H9 (cell line): ENCODE data around the gene ETV5. TPM values are rescaled to one million over a fixed set of nuclear protein-coding genes. Genes with fewer than 3 reads are reported as not detected.

Experiments used
- DNase-seq: peaks from one replicate; pipeline ENCODE4 v3.0.0-alpha.2; 2017
- H2AFZ ChIP-seq: one replicate; pipeline ENCODE4 v1.6.1; 2013; ENCODE audit warnings: mild to moderate bottlenecking, low read length, control low read depth, moderate library complexity
- H2AK5ac ChIP-seq: 2 replicates; pipeline ENCODE4 v1.6.1; 2013; ENCODE audit warnings: low read length, control low read depth, mixed read lengths; ENCODE audit not compliant: insufficient read length
- H2BK120ac ChIP-seq: one replicate; pipeline ENCODE4 v1.6.1; 2013; ENCODE audit warnings: low read depth, mild to moderate bottlenecking, low read length, control low read depth, inconsistent platforms; ENCODE audit not compliant: poor library complexity, severe bottlenecking
- H2BK12ac ChIP-seq: 2 replicates; pipeline ENCODE4 v1.6.1; 2013; ENCODE audit warnings: low read length, control low read depth, mixed read lengths, low read depth; ENCODE audit not compliant: insufficient read length
- H2BK15ac ChIP-seq: 2 replicates; pipeline ENCODE4 v1.6.1; 2013; ENCODE audit warnings: low read depth, low read length, control low read depth
- H2BK20ac ChIP-seq: one replicate; pipeline ENCODE4 v1.6.1; 2013; ENCODE audit warnings: low read depth, mild to moderate bottlenecking, low read length, control low read depth, inconsistent platforms; ENCODE audit not compliant: poor library complexity, severe bottlenecking
- H2BK5ac ChIP-seq: 2 replicates; pipeline ENCODE4 v1.6.1; 2013; ENCODE audit warnings: low read length, control low read depth, mixed read lengths; ENCODE audit not compliant: insufficient read length
- H3K14ac ChIP-seq: 2 replicates; pipeline ENCODE4 v1.6.1; 2013; ENCODE audit warnings: low read length, control low read depth; ENCODE audit not compliant: insufficient read depth
- H3K18ac ChIP-seq: 2 replicates; pipeline ENCODE4 v1.6.1; 2013; ENCODE audit warnings: low read depth, mild to moderate bottlenecking, mixed read lengths, low read length, control low read depth; ENCODE audit not compliant: insufficient read length
- H3K23ac ChIP-seq: 2 replicates; pipeline ENCODE4 v1.6.1; 2013; ENCODE audit warnings: low read length, control low read depth, mixed read lengths, low read depth; ENCODE audit not compliant: insufficient read length
- H3K23me2 ChIP-seq: 2 replicates; pipeline ENCODE4 v1.6.1; 2013; ENCODE audit warnings: low read depth, mild to moderate bottlenecking, mixed read lengths, low read length, control low read depth; ENCODE audit not compliant: insufficient read length, poor library complexity, severe bottlenecking
- H3K27ac ChIP-seq: 2 replicates; pipeline ENCODE4 v1.5.1; 2013; ENCODE audit warnings: low read length, control low read depth, mixed read lengths, low read depth; ENCODE audit not compliant: insufficient read length
- H3K27me3 ChIP-seq: 2 replicates; pipeline ENCODE4 v1.6.1; 2013; ENCODE audit warnings: low read length, control low read depth, inconsistent platforms; ENCODE audit not compliant: insufficient read depth
- H3K4ac ChIP-seq: 2 replicates; pipeline ENCODE4 v1.6.1; 2013; ENCODE audit warnings: low read depth, mild to moderate bottlenecking, control low read depth, inconsistent platforms, low read length, moderate library complexity
- H3K4me1 ChIP-seq: 2 replicates; pipeline ENCODE4 v1.6.1; 2013; ENCODE audit warnings: low read length, control low read depth, inconsistent platforms; ENCODE audit not compliant: insufficient read depth
- H3K4me2 ChIP-seq: 2 replicates; pipeline ENCODE4 v1.6.1; 2013; ENCODE audit warnings: low read length, control low read depth, mixed read lengths; ENCODE audit not compliant: insufficient read length, insufficient read depth
- H3K56ac ChIP-seq: 2 replicates; pipeline ENCODE4 v1.6.1; 2013; ENCODE audit warnings: low read depth, mild to moderate bottlenecking, mixed read lengths, low read length, control low read depth; ENCODE audit not compliant: insufficient read length
- H3K79me1 ChIP-seq: 2 replicates; pipeline ENCODE4 v1.6.1; 2013; ENCODE audit warnings: low read depth, mild to moderate bottlenecking, moderate library complexity, low read length, control low read depth, inconsistent platforms; ENCODE audit not compliant: insufficient read depth, poor library complexity, severe bottlenecking
- H3K79me2 ChIP-seq: 2 replicates; pipeline ENCODE4 v1.6.1; 2013; ENCODE audit warnings: low read length, control low read depth, inconsistent platforms; ENCODE audit not compliant: insufficient read depth
- H3K9ac ChIP-seq: 2 replicates; pipeline ENCODE4 v1.6.1; 2013; ENCODE audit warnings: low read length, control low read depth, mixed read lengths; ENCODE audit not compliant: insufficient read length; ENCODE audit errors: extremely low read depth
- H3K9me3 ChIP-seq: one replicate; pipeline ENCODE4 v1.6.1; 2013; ENCODE audit warnings: low read depth, low read length, inconsistent platforms; ENCODE audit not compliant: control insufficient read depth
- H3T11ph ChIP-seq: one replicate; pipeline ENCODE4 v1.6.1; 2013; ENCODE audit warnings: mild to moderate bottlenecking, low read length, control low read depth, inconsistent platforms
- H4K20me1 ChIP-seq: one replicate; pipeline ENCODE4 v1.6.1; 2013; ENCODE audit not compliant: control insufficient read depth, insufficient read length, insufficient read depth
- H4K5ac ChIP-seq: 2 replicates; pipeline ENCODE4 v1.6.1; 2013; ENCODE audit warnings: low read depth, mild to moderate bottlenecking, mixed read lengths, low read length, control low read depth; ENCODE audit not compliant: insufficient read length
- H4K8ac ChIP-seq: replicated peaks from 2 replicates; pipeline ENCODE4 v1.6.1; 2013; ENCODE audit warnings: low read length, control low read depth, mixed read lengths, low read depth; ENCODE audit not compliant: insufficient read length
- H4K91ac ChIP-seq: 2 replicates; pipeline ENCODE4 v1.6.1; 2013; ENCODE audit warnings: low read depth, mild to moderate bottlenecking, moderate library complexity, mixed read lengths, low read length, control low read depth; ENCODE audit not compliant: insufficient read length
- H3K27ac Mint-ChIP-seq, 3 experiments: 2 replicates in 2 of 3; 3 replicates in 1 of 3; pipeline ENCODE4 v1.8.0; 2020 to 2021; ENCODE audit warnings: mixed read lengths in 3 of 3, mild to moderate bottlenecking in 1 of 3, moderate library complexity in 1 of 3
- H3K27me3 Mint-ChIP-seq: 2 replicates; pipeline ENCODE4 v1.8.0; 2021; ENCODE audit warnings: low read depth, mild to moderate bottlenecking, moderate library complexity, mixed read lengths
- H3K36me3 Mint-ChIP-seq, 3 experiments: 2 replicates in 2 of 3; 3 replicates in 1 of 3; pipeline ENCODE4 v1.8.0; 2020 to 2021; ENCODE audit warnings: low read depth in 3 of 3, mixed read lengths in 3 of 3; ENCODE audit not compliant: insufficient read depth in 1 of 3
- H3K4me1 Mint-ChIP-seq, 2 experiments: 2 replicates each; pipeline ENCODE4 v1.8.0; 2020; ENCODE audit warnings: mixed read lengths in 2 of 2
- H3K4me3 Mint-ChIP-seq, 2 experiments: 2 replicates in 1 of 2; 3 replicates in 1 of 2; pipeline ENCODE4 v1.8.0; 2020 to 2021; ENCODE audit warnings: mild to moderate bottlenecking in 2 of 2, mixed read lengths in 2 of 2, moderate library complexity in 1 of 2
- H3K9me3 Mint-ChIP-seq, 2 experiments: 2 replicates in 1 of 2; 3 replicates in 1 of 2; pipeline ENCODE4 v1.8.0; 2020; ENCODE audit warnings: mild to moderate bottlenecking in 2 of 2, mixed read lengths in 2 of 2, moderate library complexity in 1 of 2
- WGBS: extraction: QIAGEN DNeasy Blood & Tissue Kit; methylation state at CpG from one replicate; pipeline ENCODE4 v1.1.7; 2013; ENCODE audit warnings: missing lambda C conversion rate, low lambda C conversion rate, mixed read lengths; ENCODE audit not compliant: insufficient read length; ENCODE audit errors: extremely low coverage; 5-methylcytosine and 5-hydroxymethylcytosine counted together
- total RNA-seq: library from RNA; stranded (reverse); gene quantifications from 2 replicates; pipeline ENCODE4 v1.2.1, GENCODE V29; 2021
- TF ChIP-seq, protein P1 (sequence below): fragments of 200-600 bp; sonication (generic); conservative IDR thresholded peaks from 3 replicates; pipeline ENCODE4 v1.8.0; 2021; ENCODE audit warnings: antibody characterized with exemption, mild to moderate bottlenecking

The ETV5 gene
- total RNA-seq, 1 experiment from 2014 or later: 7.7 TPM

DNA sequence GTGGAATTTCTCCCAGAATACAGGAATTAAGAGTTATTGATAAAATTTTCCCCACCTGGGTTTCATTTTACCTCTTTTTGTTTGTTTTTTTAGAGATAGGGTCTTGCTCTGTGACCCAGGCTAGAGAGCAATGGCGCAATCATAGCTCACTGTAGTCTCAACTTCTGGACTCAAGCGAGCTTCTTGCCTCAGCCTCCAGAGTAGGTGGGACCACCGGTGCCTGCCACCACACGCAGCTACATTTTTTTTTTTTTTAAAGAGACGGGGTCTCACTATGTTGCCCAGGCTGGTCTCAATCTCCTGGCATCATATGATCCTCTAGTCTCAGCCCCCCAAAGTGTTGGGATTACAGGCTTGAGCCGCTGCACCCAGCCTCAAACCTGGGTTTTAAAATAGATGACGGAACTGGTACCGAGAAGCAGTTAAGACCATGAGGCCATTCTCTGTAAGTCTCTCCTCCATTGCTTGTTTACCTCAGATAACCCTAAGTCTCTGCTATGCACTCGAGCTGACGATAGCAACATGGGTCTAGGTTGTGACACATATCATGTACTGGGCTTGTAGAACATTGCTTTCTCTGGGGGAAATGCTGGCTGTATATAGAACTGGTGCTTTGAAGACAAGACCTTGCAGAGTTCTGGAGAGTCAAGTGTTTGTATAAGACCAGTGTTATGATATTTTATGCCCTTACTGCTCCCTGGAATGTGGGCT is 16.4 kb downstream of the ETV5 start:
- Histone ChIP-seq H3K4ac (no peak overlapping the region), H2BK5ac (no peak overlapping the region), H3K27ac (no peak overlapping the region), H3K4me2 (no peak overlapping the region), H3K79me1 (no peaks in the 10 kb centered on the region), H2BK120ac (no peak overlapping the region), H3K23me2 (no peaks in the 10 kb centered on the region), H3T11ph (no peak overlapping the region), H3K14ac (no peak overlapping the region), H2BK12ac (no peak overlapping the region), H4K5ac (no peak overlapping the region), H3K9ac (no peak overlapping the region), H4K8ac (no peak overlapping the region), H3K18ac (no peak overlapping the region), H3K4me1 (peaks cover 10% of the 10 kb centered on the region; the same call in 1 of the 2 replicates), H3K23ac (no peak overlapping the region), H2BK20ac (no peak overlapping the region), H3K27me3 (no peaks in the 10 kb centered on the region; the same call in 1 of the 2 replicates), H3K9me3 (no peaks in the 10 kb centered on the region), H4K20me1 (no peaks in the 10 kb centered on the region), H3K79me2 (no peaks in the 10 kb centered on the region), H2AFZ (no peak overlapping the region), H2BK15ac (no peak overlapping the region), H4K91ac (no peak overlapping the region), H2AK5ac (no peak overlapping the region), H3K56ac (no peak overlapping the region)
- Mint-ChIP-seq H3K4me3 (no peak overlapping the region), H3K27me3 (peaks cover 40% of the 10 kb centered on the region), H3K9me3 (no peaks in the 10 kb centered on the region), H3K36me3 (peaks cover 0 to 25% (median 0%) of the 10 kb centered on the region in 3 experiments; a peak in 3 of 7 replicates), H3K4me1 (peaks cover 27 to 28% of the 10 kb centered on the region in 2 experiments), H3K27ac (no peak overlapping the region)
- WGBS: no CpG with 5 or more reads among the region's 10 CpGs
- TF ChIP-seq, protein P1, sequence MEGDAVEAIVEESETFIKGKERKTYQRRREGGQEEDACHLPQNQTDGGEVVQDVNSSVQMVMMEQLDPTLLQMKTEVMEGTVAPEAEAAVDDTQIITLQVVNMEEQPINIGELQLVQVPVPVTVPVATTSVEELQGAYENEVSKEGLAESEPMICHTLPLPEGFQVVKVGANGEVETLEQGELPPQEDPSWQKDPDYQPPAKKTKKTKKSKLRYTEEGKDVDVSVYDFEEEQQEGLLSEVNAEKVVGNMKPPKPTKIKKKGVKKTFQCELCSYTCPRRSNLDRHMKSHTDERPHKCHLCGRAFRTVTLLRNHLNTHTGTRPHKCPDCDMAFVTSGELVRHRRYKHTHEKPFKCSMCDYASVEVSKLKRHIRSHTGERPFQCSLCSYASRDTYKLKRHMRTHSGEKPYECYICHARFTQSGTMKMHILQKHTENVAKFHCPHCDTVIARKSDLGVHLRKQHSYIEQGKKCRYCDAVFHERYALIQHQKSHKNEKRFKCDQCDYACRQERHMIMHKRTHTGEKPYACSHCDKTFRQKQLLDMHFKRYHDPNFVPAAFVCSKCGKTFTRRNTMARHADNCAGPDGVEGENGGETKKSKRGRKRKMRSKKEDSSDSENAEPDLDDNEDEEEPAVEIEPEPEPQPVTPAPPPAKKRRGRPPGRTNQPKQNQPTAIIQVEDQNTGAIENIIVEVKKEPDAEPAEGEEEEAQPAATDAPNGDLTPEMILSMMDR: no peak
- DNase-seq: no peak
